GM19238 (cell line): ENCODE data around the gene DCBLD2.
A peak's percentile ranks its signal among the peaks of the same experiment; 100 is the strongest.

Experiments
- DNase-seq: peaks from one replicate; pipeline ENCODE4 v3.0.0; 2011; ENCODE audit warnings: low spot score; ENCODE audit not compliant: insufficient read length

The DCBLD2 gene

GRCh38 chr3:98901392-98902350 lies at the start of gene DCBLD2:
TSS of gene DCBLD2 (minus strand) at chr3:98901695. CDS start at chr3:98901326, 369 bp downstream.
- peak; percentile 97 for DNase-seq

GRCh38 chr3:98945666-98946065 lies 44.2 kb upstream of the DCBLD2 start:
- DNase-seq = no peak

GRCh38 chr3:98945101-98945524 lies 43.6 kb upstream of the DCBLD2 start:
- no peak for DNase-seq

GRCh38 chr3:98930413-98930812 lies 28.9 kb upstream of the DCBLD2 start:
- no peak for DNase-seq

- no peak for DNase-seq
Measured at GRCh38 chr3:98921957-98922356, 20.5 kb upstream of the DCBLD2 start.

- DNase-seq = no peak
Measured at GRCh38 chr3:98920166-98920565, 18.7 kb upstream of the DCBLD2 start.

- no peak for DNase-seq
Measured at GRCh38 chr3:98918586-98918985, 17.1 kb upstream of the DCBLD2 start.

GRCh38 chr3:98917608-98918007 lies 16.1 kb upstream of the DCBLD2 start:
- DNase-seq = no peak

- DNase-seq = no peak
Measured at GRCh38 chr3:98914210-98915080, 12.9 kb upstream of the DCBLD2 start.

GRCh38 chr3:98912448-98912847 lies 11.0 kb upstream of the DCBLD2 start:
- no peak for DNase-seq

GRCh38 chr3:98906230-98906629 lies 4.7 kb upstream of the DCBLD2 start:
- DNase-seq = no peak

GRCh38 chr3:98903705-98904481 lies 2.4 kb upstream of the DCBLD2 start:
- DNase-seq = no peak

- no peak for DNase-seq
Measured at GRCh38 chr3:98903099-98903498, 1.6 kb upstream of the DCBLD2 start.

GRCh38 chr3:98902351-98902740 lies 851 bp upstream of the DCBLD2 start:
- DNase-seq = no peak

- peak; percentile 5 for DNase-seq
Measured at GRCh38 chr3:98901119-98901391, 440 bp downstream of the DCBLD2 start.

- DNase-seq = peak; percentile 1
Measured at GRCh38 chr3:98900265-98901118, 1.0 kb downstream of the DCBLD2 start.

- DNase-seq = no peak
Measured at GRCh38 chr3:98897701-98898100, 3.8 kb downstream of the DCBLD2 start.

- no peak for DNase-seq
Measured at GRCh38 chr3:98894791-98895576, 6.5 kb downstream of the DCBLD2 start.

- DNase-seq = no peak
Measured at GRCh38 chr3:98893740-98894139, 7.8 kb downstream of the DCBLD2 start.

GRCh38 chr3:98892263-98892662 lies 9.2 kb downstream of the DCBLD2 start:
- DNase-seq = no peak
